Mesendoderm (in vitro differentiated cells): ENCODE results near the gene RC3H2.

Experiments used
- DNase-seq: peaks from one replicate; pipeline ENCODE4 v3.0.0; 2013
- H2AK5ac ChIP-seq: 2 replicates; pipeline ENCODE4 v1.6.1; 2013; ENCODE audit warnings: low read length, inconsistent platforms
- H2BK120ac ChIP-seq: 2 replicates; pipeline ENCODE4 v1.6.1; 2013; ENCODE audit warnings: low read depth, mild to moderate bottlenecking, low read length, moderate library complexity, mixed read lengths
- H2BK15ac ChIP-seq: replicated peaks from 2 replicates; pipeline ENCODE4 v1.6.1; 2013; ENCODE audit warnings: low read depth, mild to moderate bottlenecking, moderate library complexity
- H2BK5ac ChIP-seq: 2 replicates; pipeline ENCODE4 v1.6.1; 2013; ENCODE audit warnings: low read length, inconsistent platforms
- H3K18ac ChIP-seq: 2 replicates; pipeline ENCODE4 v1.6.1; 2013; ENCODE audit warnings: mild to moderate bottlenecking, low read length, mixed read lengths
- H3K23ac ChIP-seq: one replicate; pipeline ENCODE4 v1.6.1; 2013; ENCODE audit warnings: low read length
- H3K27ac ChIP-seq: 2 replicates; pipeline ENCODE4 v1.5.1; 2013; ENCODE audit warnings: low read depth, mild to moderate bottlenecking, inconsistent platforms, low read length, moderate library complexity
- H3K27me3 ChIP-seq: 2 replicates; pipeline ENCODE4 v1.6.1; 2013; ENCODE audit warnings: low read length, control low read depth, mild to moderate bottlenecking, inconsistent platforms; ENCODE audit not compliant: insufficient read depth, poor library complexity
- H3K36me3 ChIP-seq: 2 replicates; pipeline ENCODE4 v1.6.1; 2013; ENCODE audit warnings: low read length, inconsistent platforms; ENCODE audit not compliant: control insufficient read depth, insufficient read depth
- H3K4ac ChIP-seq: one replicate; pipeline ENCODE4 v1.6.1; 2013; ENCODE audit warnings: low read depth, mild to moderate bottlenecking, low read length, moderate library complexity
- H3K4me1 ChIP-seq: 2 replicates; pipeline ENCODE4 v1.6.1; 2013; ENCODE audit warnings: low read depth, low read length, inconsistent platforms; ENCODE audit not compliant: control insufficient read depth
- H3K4me2 ChIP-seq: 2 replicates; pipeline ENCODE4 v1.6.1; 2013; ENCODE audit warnings: low read length
- H3K4me3 ChIP-seq: 2 replicates; pipeline ENCODE4 v1.5.1; 2013; ENCODE audit warnings: mild to moderate bottlenecking, low read length
- H3K56ac ChIP-seq: one replicate; pipeline ENCODE4 v1.6.1; 2013; ENCODE audit warnings: low read length
- H3K79me1 ChIP-seq: 2 replicates; pipeline ENCODE4 v1.6.1; 2013; ENCODE audit warnings: low read length, inconsistent platforms
- H3K79me2 ChIP-seq: 2 replicates; pipeline ENCODE4 v1.6.1; 2013; ENCODE audit warnings: mild to moderate bottlenecking, low read length; ENCODE audit not compliant: control insufficient read depth, insufficient read depth
- H3K9ac ChIP-seq: 2 replicates; pipeline ENCODE4 v1.6.1; 2013; ENCODE audit warnings: low read length, inconsistent platforms
- H4K5ac ChIP-seq: one replicate; pipeline ENCODE4 v1.6.1; 2013; ENCODE audit warnings: low read length
- H4K8ac ChIP-seq: one replicate; pipeline ENCODE4 v1.6.1; 2013; ENCODE audit warnings: low read depth, mild to moderate bottlenecking, control low read depth, low read length, moderate library complexity
- WGBS: extraction: QIAGEN DNeasy Blood & Tissue Kit; methylation state at CpG from one replicate; pipeline ENCODE4 v1.1.7; 2013; ENCODE audit warnings: low lambda C conversion rate, missing lambda C conversion rate; ENCODE audit not compliant: insufficient coverage; ENCODE audit errors: extremely low coverage; 5-methylcytosine and 5-hydroxymethylcytosine counted together

Gene RC3H2

DNA sequence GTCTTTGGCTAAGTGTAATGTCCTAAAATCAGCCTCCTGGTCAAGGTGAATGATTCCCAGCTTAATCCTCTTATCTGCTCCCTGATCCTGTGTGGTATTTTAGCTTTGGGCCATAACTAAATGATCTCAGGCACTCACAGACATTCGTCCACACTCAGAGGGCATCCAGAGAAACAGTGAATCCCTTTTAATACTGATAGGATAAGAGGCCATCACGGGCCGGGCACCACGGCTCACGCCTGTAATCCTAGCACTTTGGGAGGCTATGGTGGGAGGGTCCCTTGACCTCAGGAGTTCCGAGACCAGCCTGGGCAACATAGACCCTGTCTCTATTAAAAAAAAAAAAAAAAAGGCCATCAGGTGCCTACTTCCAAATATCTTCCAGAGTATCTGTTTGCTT is 83.1 kb downstream of the RC3H2 start:
- no CpG with 5 or more reads among the region's 6 CpGs for WGBS
- Histone ChIP-seq H2AK5ac (no peak overlapping the region), H3K27me3 (no peaks in the 10 kb centered on the region), H3K4me3 (no peak overlapping the region), H3K79me1 (peaks cover 17% of the 10 kb centered on the region), H3K27ac (no peak overlapping the region), H3K9ac (no peak overlapping the region), H4K8ac (no peak overlapping the region), H3K4me2 (no peak overlapping the region), H2BK120ac (no peak overlapping the region), H3K18ac (no peak overlapping the region), H3K23ac (no peak overlapping the region), H3K36me3 (peaks cover 14% of the 10 kb centered on the region), H4K5ac (no peak overlapping the region), H3K4me1 (peaks cover 2% of the 10 kb centered on the region), H3K56ac (no peak overlapping the region), H2BK15ac (no peak overlapping the region), H3K4ac (no peak overlapping the region), H3K79me2 (peaks cover 12% of the 10 kb centered on the region), H2BK5ac (no peak overlapping the region)
- no peak for DNase-seq

DNA sequence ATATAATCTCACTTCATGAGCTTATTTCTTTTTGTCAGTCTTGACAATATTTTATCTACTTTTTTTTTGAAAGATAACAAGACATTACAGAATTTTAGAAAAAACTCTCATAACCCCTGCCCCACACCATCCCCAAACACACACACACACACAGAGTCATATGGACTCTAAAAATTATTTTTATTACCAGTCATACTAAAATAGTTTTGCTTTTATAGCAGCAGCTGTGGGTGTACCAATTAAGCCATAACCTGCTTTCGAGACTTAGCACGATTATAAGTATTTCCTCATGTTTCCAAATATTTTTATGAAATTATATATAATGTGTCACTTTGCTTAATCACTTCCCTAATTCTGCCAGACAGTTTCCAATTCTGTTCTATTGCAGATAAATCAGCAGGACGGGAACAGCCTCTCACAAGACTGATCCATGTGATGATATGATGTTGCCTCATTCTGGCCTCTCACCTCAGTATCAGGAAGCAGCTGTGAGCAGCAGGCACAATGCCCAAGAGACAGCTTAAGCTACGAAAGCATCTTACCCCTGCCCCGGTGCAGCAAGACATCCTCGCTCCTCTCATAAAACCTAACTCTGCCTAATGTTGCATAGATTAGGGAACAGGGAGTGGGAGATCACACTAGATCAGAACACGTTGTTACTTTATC is 83.7 kb downstream of the RC3H2 start:
- H2BK15ac ChIP-seq, result no peak overlapping the region
- H3K27ac ChIP-seq, result no peak overlapping the region
- no peak overlapping the region for H2BK120ac ChIP-seq
- peaks cover 6% of the 10 kb centered on the region for H3K79me2 ChIP-seq
- H3K9ac ChIP-seq, result no peak overlapping the region
- no peak overlapping the region for H3K18ac ChIP-seq
- peaks cover 14% of the 10 kb centered on the region for H3K36me3 ChIP-seq
- H3K27me3 ChIP-seq, result no peaks in the 10 kb centered on the region
- no peak overlapping the region for H3K56ac ChIP-seq
- WGBS, result no CpG with 5 or more reads among the region's 7 CpGs
- H3K79me1 ChIP-seq, result peaks cover 12% of the 10 kb centered on the region
- no peak overlapping the region for H2BK5ac ChIP-seq
- H2AK5ac ChIP-seq, result no peak overlapping the region
- no peak overlapping the region for H3K23ac ChIP-seq
- no peak overlapping the region for H4K5ac ChIP-seq
- DNase-seq, result no peak
- H3K4me2 ChIP-seq, result no peak overlapping the region
- no peak overlapping the region for H4K8ac ChIP-seq
- H3K4me3 ChIP-seq, result no peak overlapping the region
- H3K4me1 ChIP-seq, result no peaks in the 10 kb centered on the region
- H3K4ac ChIP-seq, result no peak overlapping the region

DNA sequence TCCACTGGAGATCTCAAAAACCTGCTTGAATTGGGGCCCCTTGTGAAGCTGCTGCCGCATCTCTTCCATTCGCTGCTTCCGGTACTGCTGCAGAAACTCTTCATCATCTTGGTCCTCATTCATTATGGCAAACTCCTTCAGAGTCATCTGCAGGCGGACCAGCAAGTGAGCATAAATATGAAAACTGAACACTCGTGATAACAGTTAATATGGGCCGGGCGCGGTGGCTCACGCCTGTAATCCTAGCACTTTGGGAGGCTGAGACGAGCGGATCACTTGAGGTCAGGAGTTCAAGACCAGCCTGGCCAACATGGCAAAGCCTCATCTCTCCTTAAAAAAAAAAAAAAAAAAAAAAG is 84.7 kb downstream of the RC3H2 start:
- no peak overlapping the region for H3K18ac ChIP-seq
- no peak overlapping the region for H2BK15ac ChIP-seq
- no peak overlapping the region for H3K9ac ChIP-seq
- no peak overlapping the region for H3K27ac ChIP-seq
- no peak overlapping the region for H2AK5ac ChIP-seq
- no peak overlapping the region for H3K56ac ChIP-seq
- no peak overlapping the region for H3K23ac ChIP-seq
- WGBS, result no CpG with 5 or more reads among the region's 11 CpGs
- no peak overlapping the region for H3K4me2 ChIP-seq
- H3K4ac ChIP-seq, result no peak overlapping the region
- H4K5ac ChIP-seq, result no peak overlapping the region
- H3K36me3 ChIP-seq, result peaks cover 13% of the 10 kb centered on the region
- H4K8ac ChIP-seq, result no peak overlapping the region
- H3K4me3 ChIP-seq, result no peak overlapping the region
- H3K27me3 ChIP-seq, result no peaks in the 10 kb centered on the region
- H3K79me1 ChIP-seq, result peaks cover 7% of the 10 kb centered on the region
- no peak for DNase-seq
- H3K79me2 ChIP-seq, result peaks cover 5% of the 10 kb centered on the region
- H3K4me1 ChIP-seq, result no peaks in the 10 kb centered on the region
- H2BK5ac ChIP-seq, result no peak overlapping the region
- H2BK120ac ChIP-seq, result no peak overlapping the region

DNA sequence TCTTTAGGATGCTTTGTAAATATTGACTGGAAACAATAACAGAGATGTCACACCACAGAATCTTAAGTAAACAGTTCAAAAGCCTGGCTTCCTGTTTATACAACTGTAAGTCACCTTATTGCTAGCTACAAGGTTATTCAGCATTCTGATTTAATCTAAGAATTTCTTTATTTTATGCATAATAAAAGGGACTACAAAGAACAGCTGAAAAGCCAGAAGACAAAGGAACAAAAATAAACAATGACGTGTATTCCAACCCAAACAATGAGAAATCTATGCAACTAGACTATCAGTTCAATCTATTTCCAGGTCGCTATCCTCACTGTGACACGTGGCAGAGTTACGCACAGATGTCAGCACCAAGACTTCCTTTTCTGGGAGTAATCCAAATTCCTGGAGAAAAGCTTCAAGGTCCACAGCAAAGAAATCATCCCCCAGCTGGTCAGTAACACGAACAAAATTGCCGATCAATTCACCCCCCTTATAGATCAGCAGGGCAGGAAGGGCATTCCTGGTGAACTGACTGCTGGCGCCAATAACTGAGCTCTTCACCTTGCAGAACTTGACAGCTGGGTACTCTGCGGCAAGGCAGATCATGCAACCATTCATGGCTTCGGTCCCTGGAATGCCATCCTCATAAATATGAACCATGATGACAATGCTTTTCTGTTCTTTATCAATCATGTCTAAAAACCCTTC is 85.2 kb downstream of the RC3H2 start:
- DNase-seq, result no peak
- H3K36me3 ChIP-seq, result peaks cover 13% of the 10 kb centered on the region
- no peaks in the 10 kb centered on the region for H3K4me1 ChIP-seq
- H3K9ac ChIP-seq, result no peak overlapping the region
- H2BK5ac ChIP-seq, result no peak overlapping the region
- H2AK5ac ChIP-seq, result no peak overlapping the region
- H3K23ac ChIP-seq, result no peak overlapping the region
- WGBS, result no CpG with 5 or more reads among the region's 9 CpGs
- no peak overlapping the region for H3K4me3 ChIP-seq
- no peak overlapping the region for H3K4me2 ChIP-seq
- no peak overlapping the region for H3K4ac ChIP-seq
- H3K27ac ChIP-seq, result no peak overlapping the region
- H4K5ac ChIP-seq, result no peak overlapping the region
- H3K79me1 ChIP-seq, result peaks cover 7% of the 10 kb centered on the region
- no peak overlapping the region for H2BK120ac ChIP-seq
- no peak overlapping the region for H2BK15ac ChIP-seq
- no peaks in the 10 kb centered on the region for H3K27me3 ChIP-seq
- H3K56ac ChIP-seq, result no peak overlapping the region
- no peak overlapping the region for H4K8ac ChIP-seq
- H3K18ac ChIP-seq, result no peak overlapping the region
- H3K79me2 ChIP-seq, result peaks cover 5% of the 10 kb centered on the region

DNA sequence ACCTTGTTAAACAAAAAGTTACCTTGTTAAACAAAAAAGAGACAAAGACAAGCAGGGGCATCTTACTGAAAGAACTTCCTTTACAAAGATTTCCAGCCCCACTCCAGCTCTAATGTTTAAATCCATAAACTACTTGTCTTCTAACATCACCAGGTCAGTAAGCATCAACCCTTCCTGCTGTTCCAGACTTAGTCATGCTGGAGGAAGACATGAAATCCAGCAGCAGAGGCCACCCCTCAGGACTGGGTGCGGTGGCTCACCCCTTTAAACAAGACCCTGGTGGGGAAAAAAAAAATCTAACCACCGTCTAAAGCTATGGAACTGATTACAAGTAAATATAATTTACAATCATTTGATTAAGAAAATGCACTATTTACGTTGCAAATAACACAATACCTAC is 85.8 kb downstream of the RC3H2 start:
- Histone ChIP-seq H3K4me2 (no peak overlapping the region), H3K4ac (no peak overlapping the region), H3K23ac (no peak overlapping the region), H3K27me3 (no peaks in the 10 kb centered on the region), H2BK15ac (no peak overlapping the region), H3K79me1 (peaks cover 7% of the 10 kb centered on the region), H3K4me3 (no peak overlapping the region), H3K36me3 (peaks cover 13% of the 10 kb centered on the region), H2BK120ac (no peak overlapping the region), H4K8ac (no peak overlapping the region), H3K79me2 (peaks cover 5% of the 10 kb centered on the region), H4K5ac (no peak overlapping the region), H3K18ac (no peak overlapping the region), H3K4me1 (no peaks in the 10 kb centered on the region), H3K9ac (no peak overlapping the region), H3K27ac (no peak overlapping the region), H3K56ac (no peak overlapping the region), H2BK5ac (no peak overlapping the region), H2AK5ac (no peak overlapping the region)
- WGBS, result no CpG with 5 or more reads among the region's 3 CpGs
- DNase-seq, result no peak
